ENCODE data around the gene INPPL1. TPM values are rescaled to one million over a fixed set of nuclear protein-coding genes. Genes with fewer than 3 reads are reported as not detected.

Gene INPPL1
- total and polyA plus RNA-seq, 10 of the 15 experiments (the other 5 are each of a cell fraction or from before 2014, with no cell fraction given) = 0.47 to 116 (median 43.4) TPM

- 0% methylated on average over 2 of the region's 2 CpGs for WGBS (ENCODE audit: insufficient coverage, insufficient replicate concordance, low lambda C conversion rate, missing lambda C conversion rate)
- DNase-seq (ENCODE audit: low read depth, low spot score) (no peak), FAIRE-seq (no peak), ATAC-seq (no peak)
- Histone ChIP-seq H3K4me2 (ENCODE audit: control insufficient read depth, insufficient read depth) (no peak overlapping the region), H3K4me1 (ENCODE audit: control insufficient read depth, insufficient read depth, low read length) (no peaks in the 10 kb centered on the region), H3K79me2 (ENCODE audit: control insufficient read depth, insufficient read depth, low read length) (no peaks in the 10 kb centered on the region), H3K4me3 (no peak overlapping the region), H3K9me3 (replicated peaks; ENCODE audit: control insufficient read depth, insufficient read depth, low read length) (no peaks in the 10 kb centered on the region; the same call in 2 of the 3 replicates), H3K36me3 (ENCODE audit: control insufficient read depth in 2 of 2, insufficient read depth in 2 of 2, low read length in 1 of 2) (no peaks in the 10 kb centered on the region), H3K27me3 (replicated peaks in 1 of 2; ENCODE audit: control insufficient read depth in 2 of 2, insufficient read depth in 2 of 2, low read length in 1 of 2) (peaks cover 6 to 19% of the 10 kb centered on the region in 2 experiments; a peak in 3 of 4 replicates), H3K27ac (ENCODE audit: control insufficient read depth, insufficient read depth) (no peak overlapping the region), H4K20me1 (ENCODE audit: control insufficient read depth, insufficient read depth) (no peaks in the 10 kb centered on the region), H3K9ac (ENCODE audit: control insufficient read depth, insufficient read depth, low read length) (no peak overlapping the region), H2AFZ (ENCODE audit: control insufficient read depth, low read depth, low read length) (no peak overlapping the region)
- CTCF ChIA-PET = interaction anchor here (2.2 kb wide), 1 partner anchor 184 kb away, joined by 10 read pairs; no protein-coding TSS in a partner anchor
- POLR2A ChIA-PET = no interaction called here
- SMC1A ChIA-PET (ENCODE audit: uncharacterized antibody, unreplicated experiment) = no interaction called here
- BruUV-seq (replicated peaks) = no TSS peak
- intact Hi-C loops (cut with micrococcal nuclease; ENCODE audit: unreplicated experiment) (no loop called here), in situ Hi-C loops (cut with MboI) (no loop called here)
- no peak for TF ChIP-seq JUND (IDR thresholded peaks at IDR 0.05; ENCODE audit: low read depth, low read length)
- no peak for TF ChIP-seq CHD4 (IDR thresholded peaks at IDR 0.05)
- TF ChIP-seq ZNF24 (IDR thresholded peaks at IDR 0.05) = no peak
- no peak for TF ChIP-seq PAX5 (IDR thresholded peaks at IDR 0.05; ENCODE audit: borderline replicate concordance, low read depth, low read length)
- TF ChIP-seq POLR2AphosphoS5 (IDR thresholded peaks at IDR 0.05; ENCODE audit: low read length) = no peak
- no peak for TF ChIP-seq ATF3 (IDR thresholded peaks at IDR 0.05; ENCODE audit: borderline replicate concordance, extremely low read depth, low read depth, low read length)
- no peak for TF ChIP-seq REST (IDR thresholded peaks at IDR 0.05; ENCODE audit: low read depth, low read length)
- TF ChIP-seq SUZ12 (IDR thresholded peaks at IDR 0.05; ENCODE audit: unreplicated experiment) = no peak
- no peak for TF ChIP-seq RAD51 (IDR thresholded peaks at IDR 0.05)
- TF ChIP-seq KDM1A (IDR thresholded peaks at IDR 0.05; ENCODE audit: borderline replicate concordance) = no peak
- no peak for TF ChIP-seq ETV6 (conservative IDR thresholded peaks at IDR 0.05 in 1 of 2, IDR thresholded peaks at IDR 0.05 in 1 of 2; ENCODE audit: borderline replicate concordance in 1 of 2, low read depth in 1 of 2)
- RAD21 ChIA-PET (ENCODE audit: unreplicated experiment) = interaction anchor here (0.6 kb wide), 1 partner anchor 34 kb away, joined by 3 read pairs; no protein-coding TSS in a partner anchor
Measured at GRCh38 chr11:72247584-72247983, 23.0 kb downstream of the INPPL1 start.
